Measurements from ENCODE around the gene TACC3. TPM values are rescaled to one million over a fixed set of nuclear protein-coding genes. Genes with fewer than 3 reads are reported as not detected.

Gene TACC3
- total RNA-seq, 1 experiment from 2014 or later = 156 TPM

DNA sequence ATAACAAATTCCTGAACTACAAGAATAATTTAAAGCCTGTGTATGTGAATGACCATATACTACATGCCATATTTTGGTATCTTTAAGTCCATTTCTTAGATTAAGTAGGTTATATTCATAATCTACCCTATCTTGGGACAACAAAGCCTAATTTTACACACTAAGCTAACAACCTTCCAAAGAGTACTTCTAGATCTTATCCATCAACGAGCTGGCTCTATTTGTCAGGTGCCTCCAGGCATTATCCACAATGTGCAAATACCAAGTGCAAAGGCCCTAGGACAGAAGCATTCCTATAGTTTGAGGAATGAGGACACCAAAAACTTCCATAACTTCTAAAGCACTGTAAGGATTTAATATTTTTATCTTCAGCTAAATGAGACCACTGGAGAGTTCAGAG, 12.7 kb upstream of the TACC3 start:
- no peak overlapping the region for H2BK5ac ChIP-seq (ENCODE audit: insufficient read length, low read length)
- H3K27me3 ChIP-seq (ENCODE audit: insufficient read depth, low read length) = no peaks in the 10 kb centered on the region
- Mint-ChIP-seq H3K4me1 (peaks cover 15 to 21% of the 10 kb centered on the region in 2 experiments), H3K36me3 (ENCODE audit: insufficient read depth in 1 of 3, low read depth in 3 of 3) (peaks cover 27 to 59% (median 56%) of the 10 kb centered on the region in 3 experiments), H3K27me3 (ENCODE audit: low read depth) (no peaks in the 10 kb centered on the region; the same call in 1 of the 2 replicates), H3K27ac (peak overlapping the region in 1 of 3 experiments; percentile 74; a peak in 1 of 7 replicates), H3K9me3 (peaks cover 0 to 3% of the 10 kb centered on the region in 2 experiments; a peak in 1 of 5 replicates), H3K4me3 (no peak overlapping the region)
- H2BK12ac ChIP-seq (ENCODE audit: insufficient read length, low read depth, low read length) = no peak overlapping the region
- no peak overlapping the region for H4K91ac ChIP-seq (ENCODE audit: insufficient read length, low read depth, low read length)
- no peak overlapping the region for H3T11ph ChIP-seq (ENCODE audit: low read length)
- no peak overlapping the region for H3K27ac ChIP-seq (ENCODE audit: insufficient read length, low read depth, low read length)
- H2BK120ac ChIP-seq (ENCODE audit: low read depth, low read length, poor library complexity, severe bottlenecking) = no peak overlapping the region
- no peak overlapping the region for H3K4ac ChIP-seq (ENCODE audit: low read depth, low read length)
- H3K18ac ChIP-seq (ENCODE audit: insufficient read length, low read depth, low read length) = no peak overlapping the region
- H3K14ac ChIP-seq (ENCODE audit: insufficient read depth, low read length) = no peak overlapping the region
- H2BK20ac ChIP-seq (ENCODE audit: low read depth, low read length, poor library complexity, severe bottlenecking) = no peak overlapping the region
- no peak for DNase-seq
- H3K23ac ChIP-seq (ENCODE audit: insufficient read length, low read depth, low read length) = no peak overlapping the region
- H3K23me2 ChIP-seq (ENCODE audit: insufficient read length, low read depth, low read length, poor library complexity, severe bottlenecking) = peaks cover 11% of the 10 kb centered on the region
- WGBS (ENCODE audit: extremely low coverage, insufficient read length, low lambda C conversion rate) = no CpG with 5 or more reads among the region's 1 CpG
- TF ChIP-seq, protein P1, sequence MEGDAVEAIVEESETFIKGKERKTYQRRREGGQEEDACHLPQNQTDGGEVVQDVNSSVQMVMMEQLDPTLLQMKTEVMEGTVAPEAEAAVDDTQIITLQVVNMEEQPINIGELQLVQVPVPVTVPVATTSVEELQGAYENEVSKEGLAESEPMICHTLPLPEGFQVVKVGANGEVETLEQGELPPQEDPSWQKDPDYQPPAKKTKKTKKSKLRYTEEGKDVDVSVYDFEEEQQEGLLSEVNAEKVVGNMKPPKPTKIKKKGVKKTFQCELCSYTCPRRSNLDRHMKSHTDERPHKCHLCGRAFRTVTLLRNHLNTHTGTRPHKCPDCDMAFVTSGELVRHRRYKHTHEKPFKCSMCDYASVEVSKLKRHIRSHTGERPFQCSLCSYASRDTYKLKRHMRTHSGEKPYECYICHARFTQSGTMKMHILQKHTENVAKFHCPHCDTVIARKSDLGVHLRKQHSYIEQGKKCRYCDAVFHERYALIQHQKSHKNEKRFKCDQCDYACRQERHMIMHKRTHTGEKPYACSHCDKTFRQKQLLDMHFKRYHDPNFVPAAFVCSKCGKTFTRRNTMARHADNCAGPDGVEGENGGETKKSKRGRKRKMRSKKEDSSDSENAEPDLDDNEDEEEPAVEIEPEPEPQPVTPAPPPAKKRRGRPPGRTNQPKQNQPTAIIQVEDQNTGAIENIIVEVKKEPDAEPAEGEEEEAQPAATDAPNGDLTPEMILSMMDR (conservative IDR thresholded peaks at IDR 0.05) = no peak
- no peak overlapping the region for H2AK5ac ChIP-seq (ENCODE audit: insufficient read length, low read length)
- no peak overlapping the region for H3K4me2 ChIP-seq (ENCODE audit: insufficient read depth, insufficient read length, low read length)
- H3K79me2 ChIP-seq (ENCODE audit: insufficient read depth, low read length) = peaks cover 9% of the 10 kb centered on the region; the same call in 1 of the 2 replicates
- H3K9ac ChIP-seq (ENCODE audit: extremely low read depth, insufficient read length, low read length) = no peak overlapping the region
- no peak overlapping the region for H2BK15ac ChIP-seq (ENCODE audit: low read depth, low read length)
- H3K79me1 ChIP-seq (ENCODE audit: insufficient read depth, low read depth, low read length, poor library complexity, severe bottlenecking) = peaks cover 9% of the 10 kb centered on the region
- no peaks in the 10 kb centered on the region for H3K4me1 ChIP-seq (ENCODE audit: insufficient read depth, low read length)
- H4K20me1 ChIP-seq (ENCODE audit: control insufficient read depth, insufficient read depth, insufficient read length) = peaks cover 2% of the 10 kb centered on the region
- no peak overlapping the region for H4K8ac ChIP-seq (replicated peaks; ENCODE audit: insufficient read length, low read depth, low read length)
- no peak overlapping the region for H2AFZ ChIP-seq (ENCODE audit: low read length)
- H4K5ac ChIP-seq (ENCODE audit: insufficient read length, low read depth, low read length) = no peak overlapping the region
- H3K9me3 ChIP-seq (ENCODE audit: control insufficient read depth, low read depth, low read length) = no peaks in the 10 kb centered on the region
- no peak overlapping the region for H3K56ac ChIP-seq (ENCODE audit: insufficient read length, low read depth, low read length)
